ENCODE data around the gene TMBIM1.

GRCh38 chr2:218244204-218244603 is 48.1 kb downstream of the TMBIM1 start:
- TF ChIP-seq CTCF (IDR thresholded peaks at IDR 0.05) = no peak
- TF ChIP-seq POLR2A (IDR thresholded peaks at IDR 0.05) = no peak

Data from thyroid gland (tissue), 4 donors.